Measurements from ENCODE around the gene TAGLN. TPM values are rescaled to one million over a fixed set of nuclear protein-coding genes. Genes with fewer than 3 reads are reported as not detected.

TAGLN gene
- total and polyA plus RNA-seq, 2 of the 8 experiments (the other 6 are each of a cell fraction or from before 2014, with no cell fraction given): 140 to 300 TPM

- no peak overlapping the region for H2AFZ ChIP-seq (ENCODE audit: low read length)
- no peak overlapping the region for H3K27ac ChIP-seq (ENCODE audit: low read depth, low read length)
- H4K91ac ChIP-seq (replicated peaks; ENCODE audit: insufficient read length, low read length): no peak overlapping the region
- H2BK15ac ChIP-seq (ENCODE audit: low read length): no peak overlapping the region
- H3K9ac ChIP-seq (replicated peaks in 1 of 4; ENCODE audit: extremely low read depth in 1 of 4, low read depth in 3 of 4, low read length in 3 of 4): no peak overlapping the region
- no peaks in the 10 kb centered on the region for H3K79me1 ChIP-seq (ENCODE audit: low read depth, low read length)
- FAIRE-seq (no peak), DNase-seq (ENCODE audit: low read depth in 1 of 2, low spot score in 2 of 2) (no peak)
- CTCF ChIA-PET (ENCODE audit: partially characterized antibody): interaction anchor here (1.6 to 18.7 kb wide), 4 partner anchors 9 to 28 kb away, joined by 3 to 449 read pairs (median 129); partner anchors contain the start of genes PCSK7, RNF214 and SIDT2
- H3K36me3 ChIP-seq (ENCODE audit: control insufficient read depth in 2 of 4, insufficient read depth in 4 of 4, low read length in 3 of 4): peaks cover 0 to 10% (median 0%) of the 10 kb centered on the region in 4 experiments; a peak in 2 of 8 replicates
- H4K5ac ChIP-seq (ENCODE audit: insufficient read length, low read depth, low read length): no peak overlapping the region
- H3K27me3 ChIP-seq (replicated peaks in 1 of 4; ENCODE audit: control insufficient read depth in 3 of 4, extremely low read depth in 1 of 4, insufficient read depth in 3 of 4, low read length in 3 of 4): no peaks in the 10 kb centered on the region
- H2BK12ac ChIP-seq (ENCODE audit: low read depth, low read length): no peak overlapping the region
- H3K18ac ChIP-seq (ENCODE audit: extremely low read depth, low read length): no peak overlapping the region
- H3K23ac ChIP-seq (ENCODE audit: insufficient read length): no peak overlapping the region
- no peak overlapping the region for H3K56ac ChIP-seq (replicated peaks; ENCODE audit: insufficient read length, low read depth, low read length)
- no peak overlapping the region for H2BK120ac ChIP-seq (replicated peaks; ENCODE audit: low read depth, low read length)
- H4K8ac ChIP-seq (ENCODE audit: extremely low read depth, insufficient read depth, low read length): peak overlapping the region; percentile 57; the same call in 1 of the 2 replicates
- H3K9me3 ChIP-seq (ENCODE audit: insufficient read depth in 2 of 2, low read depth in 1 of 2, low read length in 1 of 2): no peaks in the 10 kb centered on the region
- POLR2A ChIA-PET (ENCODE audit: partially characterized antibody): interaction anchor here (0.6 to 2.3 kb wide), 10 partner anchors 9 to 151 kb away, joined by 3 to 10 read pairs (median 4); no protein-coding TSS in a partner anchor
- whole genome bisulfite sequencing, 2 experiments (ENCODE audit: extremely low coverage in 1 of 2, insufficient coverage in 1 of 2, insufficient read length in 1 of 2, insufficient replicate concordance in 2 of 2, low coverage in 1 of 2, low lambda C conversion rate in 2 of 2, missing lambda C conversion rate in 1 of 2): 89% methylated on average over 5 of the region's 5 CpGs; no CpG with 5 or more reads in 1 of the 2 experiments
- H4K20me1 ChIP-seq (replicated peaks in 1 of 2; ENCODE audit: control insufficient read depth in 1 of 2, insufficient read depth in 2 of 2, low read length in 2 of 2): peaks cover 2% of the 10 kb centered on the region in 2 experiments
- peaks cover under 1% of the 10 kb centered on the region; the same call in 1 of the 2 replicates for H3K23me2 ChIP-seq (ENCODE audit: low read depth, low read length)
- H3K4me1 ChIP-seq (replicated peaks in 1 of 4; ENCODE audit: control insufficient read depth in 3 of 4, insufficient read depth in 4 of 4, low read length in 3 of 4): peaks cover 7 to 11% (median 9%) of the 10 kb centered on the region in 4 experiments
- no peak overlapping the region for H2AK5ac ChIP-seq (ENCODE audit: low read depth, low read length)
- no peak overlapping the region for H2BK20ac ChIP-seq (ENCODE audit: low read length)
- no peak overlapping the region for H3K4me3 ChIP-seq (ENCODE audit: extremely low read depth in 1 of 4, insufficient read depth in 2 of 4, low read depth in 3 of 4, low read length in 4 of 4)
- H3K79me2 ChIP-seq (ENCODE audit: control insufficient read depth in 1 of 2, insufficient read depth in 2 of 2, low read length in 2 of 2): no peaks in the 10 kb centered on the region
- H3K14ac ChIP-seq (ENCODE audit: insufficient read length): no peak overlapping the region
- H2BK5ac ChIP-seq (ENCODE audit: low read depth, low read length): no peak overlapping the region
- no peak overlapping the region for H3K4me2 ChIP-seq (ENCODE audit: insufficient read depth in 1 of 2, low read depth in 2 of 2, low read length in 2 of 2)
- no peak overlapping the region for H3K4ac ChIP-seq (replicated peaks; ENCODE audit: insufficient read length, low read depth, low read length)
- TF ChIP-seq RXRA (IDR thresholded peaks at IDR 0.05; ENCODE audit: insufficient read depth, low read depth, low read length): no peak
- no peak for TF ChIP-seq BRCA1 (IDR thresholded peaks at IDR 0.05; ENCODE audit: low read depth, low read length)
- TF ChIP-seq ATF3 (IDR thresholded peaks at IDR 0.05; ENCODE audit: insufficient read depth, low read depth, low read length): no peak
- no peak for TF ChIP-seq SAP30 (IDR thresholded peaks at IDR 0.05; ENCODE audit: insufficient read depth, insufficient replicate concordance, low read length)
- TF ChIP-seq KDM1A (IDR thresholded peaks at IDR 0.05; ENCODE audit: borderline replicate concordance, low read length): no peak
- no peak for TF ChIP-seq RAD21 (IDR thresholded peaks at IDR 0.05 in 1 of 2, conservative IDR thresholded peaks at IDR 0.05 in 1 of 2; ENCODE audit: low read depth in 2 of 2, low read length in 2 of 2)
- TF ChIP-seq CBX8 (IDR thresholded peaks at IDR 0.05; ENCODE audit: borderline replicate concordance, low read depth, low read length): no peak
- no peak for TF ChIP-seq TEAD4 (IDR thresholded peaks at IDR 0.05; ENCODE audit: low read depth, low read length)
- TF ChIP-seq EP300 (IDR thresholded peaks at IDR 0.05; ENCODE audit: borderline replicate concordance in 1 of 2, low read depth in 2 of 2, low read length in 2 of 2): no peak
- TF ChIP-seq POLR2AphosphoS5 (IDR thresholded peaks at IDR 0.05; ENCODE audit: low read depth, low read length): no peak
- TF ChIP-seq KDM5A (IDR thresholded peaks at IDR 0.05; ENCODE audit: low read length): no peak
- no peak for TF ChIP-seq SIRT6 (IDR thresholded peaks at IDR 0.05; ENCODE audit: low read length)
- no peak for TF ChIP-seq POLR2A (IDR thresholded peaks at IDR 0.05; ENCODE audit: control extremely low read depth in 1 of 2, low read depth in 2 of 2, low read length in 2 of 2)
- TF ChIP-seq BACH1 (IDR thresholded peaks at IDR 0.05; ENCODE audit: low read length): no peak
Measured at GRCh38 chr11:117194267-117194666, 4.9 kb upstream of the TAGLN start.
